Fibroblast of peridontal ligament (primary cell): ENCODE measurements around the gene CA9.
"Not testable (repeated sequence)": the region's sequence is repeated elsewhere in the genome, so short reads cannot be mapped to it uniquely, and the experiment has no call there.

Experiments
- DNase-seq: peaks from one replicate; pipeline ENCODE4 v3.0.0-alpha.2; 2010; ENCODE audit errors: extremely low read depth

CA9 gene

DNA sequence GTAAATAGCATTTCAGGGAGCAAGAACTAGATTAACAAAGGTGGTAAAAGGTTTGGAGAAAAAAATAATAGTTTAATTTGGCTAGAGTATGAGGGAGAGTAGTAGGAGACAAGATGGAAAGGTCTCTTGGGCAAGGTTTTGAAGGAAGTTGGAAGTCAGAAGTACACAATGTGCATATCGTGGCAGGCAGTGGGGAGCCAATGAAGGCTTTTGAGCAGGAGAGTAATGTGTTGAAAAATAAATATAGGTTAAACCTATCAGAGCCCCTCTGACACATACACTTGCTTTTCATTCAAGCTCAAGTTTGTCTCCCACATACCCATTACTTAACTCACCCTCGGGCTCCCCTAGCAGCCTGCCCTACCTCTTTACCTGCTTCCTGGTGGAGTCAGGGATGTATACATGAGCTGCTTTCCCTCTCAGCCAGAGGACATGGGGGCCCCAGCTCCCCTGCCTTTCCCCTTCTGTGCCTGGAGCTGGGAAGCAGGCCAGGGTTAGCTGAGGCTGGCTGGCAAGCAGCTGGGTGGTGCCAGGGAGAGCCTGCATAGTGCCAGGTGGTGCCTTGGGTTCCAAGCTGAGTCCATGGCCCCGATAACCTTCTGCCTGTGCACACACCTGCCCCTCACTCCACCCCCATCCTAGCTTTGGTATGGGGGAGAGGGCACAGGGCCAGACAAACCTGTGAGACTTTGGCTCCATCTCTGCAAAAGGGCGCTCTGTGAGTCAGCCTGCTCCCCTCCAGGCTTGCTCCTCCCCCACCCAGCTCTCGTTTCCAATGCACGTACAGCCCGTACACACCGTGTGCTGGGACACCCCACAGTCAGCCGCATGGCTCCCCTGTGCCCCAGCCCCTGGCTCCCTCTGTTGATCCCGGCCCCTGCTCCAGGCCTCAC lies at the start of gene CA9:
CA9 (plus strand) TSS at position 797 of the 893 bp plus-strand sequence; CDS start at position 829, 32 bp downstream.
- no peak for DNase-seq

DNA sequence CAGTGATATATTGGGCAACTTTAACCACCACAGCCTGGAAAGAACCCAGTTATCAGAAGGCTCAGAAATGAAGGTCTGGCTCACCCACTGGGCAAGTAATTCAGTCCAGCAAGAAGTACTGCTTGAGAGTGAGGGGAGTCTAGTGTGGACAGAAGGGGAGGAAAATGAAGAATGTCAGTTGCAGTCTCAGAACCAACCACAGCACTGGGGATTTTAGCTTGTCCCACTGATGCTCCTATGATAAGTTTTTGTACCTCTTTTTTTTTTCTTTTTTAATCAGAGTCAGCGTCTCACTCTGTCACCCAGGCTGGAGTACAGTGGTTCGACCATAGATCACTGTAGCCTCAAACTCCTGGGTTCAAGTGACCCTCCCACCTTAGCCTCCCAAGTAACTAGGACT lies 46.2 kb upstream of the CA9 start:
- no peak for DNase-seq

DNA sequence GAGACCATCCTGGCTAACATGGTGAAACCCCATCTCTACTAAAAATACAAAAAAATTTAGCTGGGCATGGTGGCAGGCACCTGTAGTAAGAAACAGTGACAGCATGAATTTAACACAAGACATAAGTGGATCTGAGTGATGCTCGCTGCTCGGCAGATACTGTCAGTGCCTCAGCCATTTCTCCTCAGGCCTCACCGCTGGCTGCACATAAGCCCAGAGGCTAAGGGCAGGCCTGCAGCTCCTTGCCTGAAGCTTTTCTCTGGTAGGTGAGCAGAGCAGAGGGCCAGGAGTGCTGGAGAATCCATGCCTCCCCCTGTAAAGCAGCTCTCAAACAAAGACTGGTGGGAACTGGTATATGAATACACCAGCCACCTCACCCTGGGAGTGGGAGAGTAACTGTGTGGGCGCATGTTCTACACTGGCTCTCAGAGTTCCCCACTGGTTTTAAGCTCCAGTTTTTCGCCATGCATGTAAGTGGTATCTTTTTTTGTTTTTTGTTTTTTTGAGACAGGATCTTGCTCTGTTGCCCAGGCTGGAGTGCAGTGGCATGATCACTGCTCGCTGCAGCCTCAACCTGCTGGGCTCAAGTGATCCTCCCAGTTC lies 45.2 kb upstream of the CA9 start:
- no peak for DNase-seq

DNA sequence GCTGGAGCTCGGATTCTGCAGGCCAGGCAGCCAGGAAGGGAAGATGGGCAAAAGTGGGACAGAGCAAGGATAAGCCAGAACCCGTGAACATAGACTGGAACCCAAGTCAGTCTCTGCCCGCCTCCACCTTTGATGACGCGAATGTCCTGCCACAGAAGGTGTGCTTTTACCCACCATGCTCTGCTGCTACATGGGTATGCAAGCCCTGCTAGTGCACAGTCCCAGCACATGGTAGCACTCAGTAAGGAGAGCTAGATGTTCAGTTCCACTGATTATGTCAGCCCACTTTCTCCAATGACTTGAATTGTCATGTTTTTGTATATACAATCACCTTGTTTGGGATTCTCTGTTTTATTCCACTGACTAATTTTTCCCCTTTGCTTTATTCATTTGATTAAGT lies 44.1 kb upstream of the CA9 start:
- DNase-seq = no peak

DNA sequence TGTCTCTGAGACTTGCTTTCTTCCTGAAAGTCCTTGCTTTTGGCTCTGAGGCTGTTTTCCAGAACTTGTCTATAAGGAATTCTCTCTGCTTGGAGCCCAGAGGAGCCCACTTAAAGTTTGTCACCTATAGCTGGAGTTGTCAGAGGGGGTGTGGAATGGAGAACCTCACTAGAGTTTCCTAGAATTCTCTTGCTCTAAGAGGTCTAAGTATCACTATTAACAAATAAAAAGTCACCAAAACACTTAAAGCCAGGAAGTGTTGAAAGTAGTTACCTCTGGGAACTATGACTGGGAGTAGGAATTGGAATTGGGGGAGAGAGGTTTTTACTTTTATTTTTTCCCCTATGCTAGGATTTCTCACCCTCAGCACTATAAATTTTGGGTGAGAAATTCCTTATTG lies 38.0 kb upstream of the CA9 start:
- no peak for DNase-seq

DNA sequence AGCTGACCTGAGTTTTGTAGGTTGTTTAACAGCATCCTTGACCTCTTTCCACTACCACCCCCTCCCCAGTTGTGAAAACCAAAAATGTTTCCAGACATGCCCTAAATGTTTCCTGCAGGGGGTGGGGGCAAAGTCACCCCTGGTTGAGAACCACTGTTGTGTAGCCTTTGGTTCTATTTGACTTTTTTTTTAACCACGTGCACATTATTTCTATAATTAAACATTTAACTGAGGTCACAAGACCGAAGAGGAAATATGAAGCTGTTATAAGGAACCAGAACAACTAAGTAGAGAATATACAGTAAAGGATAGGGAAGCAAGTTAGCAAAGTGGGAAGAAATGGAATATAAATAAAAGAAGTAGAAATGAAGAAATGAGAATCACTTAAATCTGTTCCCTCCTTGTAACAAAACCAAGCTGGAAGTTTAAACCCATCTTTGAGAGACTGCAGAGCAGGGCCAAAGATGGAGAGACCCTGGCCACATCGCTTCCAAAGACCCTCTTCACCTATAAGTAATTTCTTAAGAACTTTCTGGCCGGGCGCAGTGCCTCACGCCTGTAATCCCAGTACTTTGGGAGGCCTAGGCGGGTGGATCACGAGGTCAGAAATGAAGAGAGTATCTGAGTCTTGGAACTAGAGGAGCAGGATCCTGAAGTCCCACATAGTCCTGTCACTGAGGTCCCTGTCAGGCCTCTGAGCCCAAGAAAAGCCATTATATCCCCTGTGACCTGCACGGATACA lies 37.4 kb upstream of the CA9 start:
- no peak for DNase-seq

DNA sequence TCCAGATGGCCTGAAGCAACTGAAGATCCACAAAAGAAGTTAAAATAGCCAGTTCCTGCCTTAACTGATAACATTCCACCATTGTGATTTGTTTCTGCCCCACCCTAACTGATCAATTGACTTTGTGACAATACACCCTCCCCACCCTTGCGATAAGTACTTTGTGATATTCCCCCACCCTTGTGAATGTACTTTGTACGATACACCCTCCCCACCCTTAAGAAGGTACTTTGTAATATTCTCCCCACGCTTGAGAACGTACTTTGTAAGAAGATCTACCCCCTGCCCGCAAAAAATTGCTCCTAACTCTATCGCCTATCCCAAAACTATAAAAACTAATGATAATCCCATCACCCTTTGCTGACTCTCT lies 36.9 kb upstream of the CA9 start:
- not testable (repeated sequence) for DNase-seq

DNA sequence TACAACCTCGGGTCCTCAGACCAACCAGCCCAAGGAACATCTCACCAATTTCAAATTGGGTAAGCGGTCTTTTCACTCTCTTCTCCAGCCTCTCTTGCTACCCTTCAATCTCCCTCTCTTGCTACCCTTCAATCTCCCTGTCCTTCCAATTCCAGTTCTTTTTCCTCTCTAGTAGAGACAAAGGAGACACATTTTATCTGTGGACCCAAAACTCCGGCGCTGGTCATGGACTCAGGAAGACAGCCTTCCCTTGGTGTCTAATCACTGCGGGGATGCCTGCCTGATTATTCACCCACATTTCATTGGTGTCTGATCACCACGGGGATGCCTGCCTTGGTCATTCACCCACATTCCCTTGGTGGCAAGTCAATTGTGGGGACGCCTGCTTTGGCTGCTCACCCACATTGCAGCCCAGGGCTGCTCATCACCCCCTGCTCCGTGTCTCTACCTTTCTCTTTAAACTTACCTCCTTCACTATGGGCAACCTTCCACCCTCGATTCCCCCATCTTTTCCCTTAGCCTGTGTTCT lies 36.2 kb upstream of the CA9 start:
- not testable (repeated sequence) for DNase-seq

DNA sequence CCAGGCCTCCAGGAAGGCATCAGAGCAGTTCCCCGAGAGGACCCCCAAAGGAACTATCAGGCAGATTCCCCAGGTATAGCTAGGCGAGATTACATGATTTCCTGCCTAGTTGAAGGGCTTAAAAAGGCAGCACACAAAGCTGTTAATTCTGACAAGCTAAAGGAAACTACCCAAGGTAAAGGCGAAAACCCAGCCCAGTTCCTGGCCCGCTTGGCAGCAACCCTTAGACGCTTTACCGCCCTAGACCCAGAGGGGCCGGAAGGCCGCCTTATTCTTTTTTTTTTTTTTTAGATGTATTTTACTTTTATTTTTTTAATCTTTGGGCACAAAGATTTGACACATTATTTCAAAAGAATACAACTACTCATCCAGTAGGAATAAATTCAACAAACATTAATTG lies 35.0 kb upstream of the CA9 start:
- DNase-seq = not testable (repeated sequence)

DNA sequence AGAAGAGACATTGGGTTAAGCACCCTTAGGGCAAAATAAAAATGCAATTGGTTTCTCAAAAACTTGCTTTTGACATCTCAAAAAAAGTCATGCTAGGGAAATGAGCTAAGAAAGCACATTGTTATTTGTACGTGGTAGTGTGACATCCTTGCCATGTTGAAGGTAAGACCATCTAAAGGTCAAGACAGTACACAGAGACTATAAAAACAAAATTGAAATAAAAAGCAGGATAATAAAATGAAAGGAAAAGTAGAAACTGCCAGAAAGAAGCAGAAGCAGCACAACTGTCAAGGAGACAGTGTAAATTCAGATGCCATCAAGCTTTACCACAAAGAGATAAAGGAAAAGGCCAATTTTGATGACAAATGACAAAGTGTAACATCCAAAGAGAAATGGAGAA lies 34.5 kb upstream of the CA9 start:
- DNase-seq = not testable (repeated sequence)

DNA sequence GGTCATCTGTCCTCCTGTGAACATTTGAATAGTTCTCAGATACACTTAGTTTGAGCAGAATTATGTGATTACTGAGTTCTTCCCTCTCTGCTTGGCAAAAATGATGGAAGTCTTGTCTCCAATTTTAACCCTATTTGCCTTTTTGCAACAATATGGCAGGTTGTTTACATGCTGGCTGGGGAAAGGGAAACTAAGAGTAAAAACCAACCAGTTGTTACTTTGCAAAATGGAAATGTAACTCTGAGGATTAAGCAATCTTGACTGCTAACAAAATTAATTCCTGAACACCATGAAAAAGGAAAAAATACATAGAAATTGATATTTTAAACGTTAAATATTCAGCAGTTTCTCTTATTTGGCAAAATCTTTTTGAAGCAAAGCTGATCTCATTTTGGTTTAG lies 34.1 kb upstream of the CA9 start:
- no peak for DNase-seq

DNA sequence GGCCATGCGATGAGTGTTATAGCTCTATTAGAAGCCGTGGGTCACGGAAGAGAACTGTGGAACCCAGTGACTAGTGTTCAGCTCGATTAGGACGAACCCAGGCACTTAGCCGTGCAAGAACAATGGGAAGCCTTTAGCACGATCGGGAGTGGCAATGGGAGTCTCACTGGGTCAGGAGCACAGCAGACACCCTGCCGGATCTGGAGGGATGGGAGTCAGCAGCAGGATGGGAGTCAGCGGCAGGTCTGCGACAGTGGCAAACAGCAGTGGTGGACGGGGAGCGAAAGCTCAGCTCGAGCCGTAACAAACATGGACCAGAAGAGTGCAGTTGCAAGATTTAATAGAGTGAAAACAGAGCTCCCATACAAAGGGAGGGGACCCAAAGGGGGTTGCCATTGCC lies 33.3 kb upstream of the CA9 start:
- not testable (repeated sequence) for DNase-seq

DNA sequence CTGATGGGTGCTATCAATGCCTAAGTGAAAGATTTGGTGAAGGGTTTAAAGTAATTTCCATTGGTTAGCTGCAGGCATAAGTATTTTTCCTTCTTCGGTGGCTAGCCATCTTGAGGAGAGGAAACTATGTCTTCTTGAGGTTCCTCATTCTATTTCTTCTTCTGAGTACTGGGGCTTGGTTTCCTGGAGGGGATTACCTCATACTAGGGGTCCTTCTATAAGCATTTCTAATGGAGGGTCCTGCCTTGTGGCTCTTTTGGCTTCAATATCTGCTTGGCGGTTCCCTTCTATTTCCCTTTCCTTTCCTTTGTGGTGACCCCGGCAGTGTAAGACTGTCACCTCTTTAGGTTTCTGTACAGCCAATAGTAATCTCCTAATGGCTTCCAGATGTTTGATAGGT lies 32.2 kb upstream of the CA9 start:
- DNase-seq = not testable (repeated sequence)

DNA sequence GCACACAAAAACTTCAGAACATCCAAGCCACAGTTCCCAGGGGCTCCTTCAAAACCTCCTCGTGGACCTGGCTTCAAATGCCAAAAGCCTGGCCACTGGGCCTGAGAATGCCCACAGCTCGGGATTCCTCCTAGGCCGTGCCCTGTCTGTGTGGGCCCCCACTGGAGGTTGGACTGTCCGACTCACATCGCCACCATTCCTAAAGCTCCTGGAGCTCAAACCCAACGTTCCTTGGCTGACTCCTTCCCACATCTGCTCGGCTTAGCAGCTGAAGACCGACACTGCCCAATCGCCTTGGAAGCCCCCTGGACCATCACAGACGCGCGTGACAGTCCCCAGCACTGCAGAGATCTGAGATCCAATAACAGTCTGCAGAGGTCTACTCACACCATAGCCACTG lies 30.7 kb upstream of the CA9 start:
- DNase-seq = no peak

DNA sequence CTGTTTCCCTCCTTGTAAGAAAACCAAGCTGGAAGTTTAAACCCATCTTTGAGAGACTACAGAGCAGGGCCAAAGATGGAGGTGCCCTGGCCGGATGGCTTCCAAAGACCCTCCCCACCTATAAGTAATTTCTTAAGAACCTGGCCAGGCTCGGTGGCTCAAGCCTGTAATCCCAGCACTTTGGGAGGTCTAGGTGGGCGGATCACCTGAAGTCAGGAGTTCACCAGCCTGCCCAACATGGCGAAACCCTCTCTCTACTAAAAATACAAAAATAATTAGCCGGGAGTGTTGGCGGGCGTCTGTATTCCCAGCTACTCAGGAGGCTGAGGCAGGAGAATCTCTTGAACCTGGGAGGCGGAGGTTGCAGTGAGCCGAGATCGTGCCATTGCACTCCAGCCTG lies 28.0 kb upstream of the CA9 start:
- DNase-seq = not testable (repeated sequence)

DNA sequence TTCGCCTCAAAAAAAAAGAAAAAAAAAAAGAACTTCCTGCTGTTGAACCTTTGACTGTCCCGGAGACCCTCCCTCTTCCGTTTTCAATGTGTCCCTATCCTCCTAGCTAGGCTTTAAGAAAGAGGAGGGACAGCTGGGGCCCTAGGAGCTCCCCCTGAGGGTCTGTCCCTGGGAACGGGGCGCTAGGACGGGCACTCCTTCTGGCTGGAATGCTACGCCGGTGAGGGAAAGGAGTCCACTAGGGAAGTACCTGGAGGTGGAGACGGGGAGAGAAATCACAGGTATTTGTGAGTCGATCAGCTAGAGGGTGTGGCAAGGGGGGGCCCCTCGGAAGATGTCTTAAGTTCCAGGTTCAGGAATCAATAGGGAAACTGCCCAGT lies 27.6 kb upstream of the CA9 start:
- DNase-seq = no peak

DNA sequence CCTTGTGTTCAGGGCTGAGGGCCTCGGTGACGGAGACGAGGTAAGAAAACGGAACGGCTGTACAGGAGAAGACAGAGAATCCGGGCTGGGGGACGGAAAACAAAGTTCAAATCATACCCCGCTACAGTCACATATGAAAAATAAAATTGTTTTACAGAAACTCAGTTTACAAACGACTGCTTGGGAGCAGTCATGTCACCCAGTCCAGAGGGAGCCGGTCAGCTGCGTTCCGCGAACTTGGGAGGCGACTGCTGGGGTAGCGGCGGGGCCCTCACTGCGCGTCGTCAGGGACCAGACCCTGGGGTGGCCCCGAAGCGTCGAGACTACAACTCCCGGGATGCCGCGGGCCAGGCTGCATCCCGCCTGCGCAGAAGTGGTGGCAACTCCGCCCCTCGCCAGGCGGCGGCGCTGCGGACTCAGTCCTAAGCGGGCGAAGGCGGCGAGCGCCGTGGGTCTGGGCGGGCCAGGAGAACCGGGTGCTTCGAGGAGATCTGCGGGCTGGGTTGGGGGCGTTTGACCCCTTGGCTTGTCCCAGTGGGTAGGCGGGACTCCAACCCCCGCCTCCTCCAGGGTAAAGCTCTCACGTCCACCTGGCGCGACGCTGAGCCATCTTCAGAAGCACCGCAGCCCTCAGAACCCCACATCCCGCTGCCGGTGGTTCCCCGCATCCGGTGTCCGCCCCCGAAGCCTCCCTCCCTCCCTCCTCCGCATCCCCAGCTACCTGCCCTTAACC lies 27.0 kb upstream of the CA9 start:
- peak; percentile 83 for DNase-seq

DNA sequence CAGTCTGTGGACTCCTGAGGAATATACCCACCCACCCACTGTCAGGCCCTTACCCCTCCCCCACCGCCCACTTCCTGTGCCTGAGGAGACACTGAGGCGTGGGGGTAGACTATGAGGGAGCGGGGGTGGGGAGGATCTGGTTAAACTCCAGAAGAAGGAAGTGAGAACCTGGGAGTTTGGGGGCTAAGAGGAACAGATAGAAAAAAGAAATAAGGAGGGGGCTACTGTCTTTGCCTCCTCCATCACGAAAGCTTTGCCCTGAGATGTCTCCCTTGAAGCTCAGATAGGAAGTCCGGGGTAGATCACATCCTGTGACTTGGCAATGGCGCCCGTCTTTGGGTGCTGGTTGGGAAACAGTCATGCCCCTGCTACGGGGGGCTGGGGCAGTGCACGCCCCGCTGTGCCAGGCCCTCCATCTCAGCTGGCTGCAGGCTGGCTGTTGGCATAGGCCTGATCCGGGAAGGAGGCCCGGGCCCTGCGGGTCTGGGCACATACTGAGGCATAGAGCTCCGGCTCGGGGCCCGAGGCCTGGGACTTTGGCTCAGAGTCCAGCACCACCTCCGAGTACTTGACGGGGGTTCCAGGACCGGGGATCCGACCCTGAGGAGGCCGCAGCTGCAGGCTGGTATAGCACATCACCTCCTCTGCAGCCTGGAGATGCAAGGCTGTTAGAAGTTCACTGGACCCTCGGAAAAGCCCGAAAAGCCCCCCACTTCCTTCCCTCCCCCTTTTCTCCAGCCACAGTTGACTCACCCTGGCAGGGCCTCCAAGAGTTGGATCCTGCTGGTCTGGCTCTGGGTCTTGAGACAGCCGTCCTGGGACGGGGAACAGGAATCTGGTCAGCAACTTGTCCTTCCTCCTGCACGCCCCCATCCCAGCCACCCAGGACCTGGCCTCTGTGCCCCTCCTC lies 24.0 kb upstream of the CA9 start:
- DNase-seq = no peak

DNA sequence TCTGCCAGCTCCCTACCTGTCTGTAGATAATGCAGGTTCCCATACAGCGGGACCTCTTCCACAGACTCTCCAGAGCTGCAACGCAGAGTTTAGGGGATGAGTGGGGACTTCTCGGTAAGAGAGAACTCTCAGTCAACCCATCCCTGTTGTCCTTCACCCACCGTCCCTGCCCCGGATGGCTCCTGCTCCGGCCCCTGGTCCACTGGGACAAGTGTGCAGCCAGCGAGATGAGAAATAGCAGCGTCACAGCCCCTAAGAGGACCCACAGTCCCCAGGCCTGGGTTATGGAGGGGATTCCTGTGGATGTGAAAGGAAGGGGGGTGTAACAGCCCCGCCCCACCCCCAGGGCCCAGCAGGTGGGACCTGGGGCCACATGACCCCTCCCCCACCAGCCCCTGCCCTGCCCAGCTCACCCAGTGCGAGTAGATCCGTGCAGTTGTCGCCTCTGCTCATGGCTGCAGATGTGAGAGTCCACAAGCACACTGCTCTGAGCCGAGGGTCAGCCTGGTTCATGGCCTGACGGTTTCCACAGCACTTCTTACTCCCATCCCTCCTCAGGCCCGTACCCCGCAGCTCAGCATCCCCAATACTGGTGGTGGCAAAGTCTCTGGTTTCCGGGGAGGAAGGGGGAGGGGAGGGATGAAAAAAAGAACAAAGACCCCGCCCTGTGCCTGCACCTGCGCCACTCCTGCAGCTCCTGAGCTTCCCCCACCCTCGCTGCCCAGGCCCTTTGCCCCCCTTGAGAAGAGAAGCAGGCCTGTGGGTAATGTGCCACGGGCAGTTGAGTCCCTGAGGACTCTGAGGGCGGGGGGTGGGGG lies 23.2 kb upstream of the CA9 start, which contains the start of gene SIT1:
SIT1 (minus strand) TSS at position 591 of the 818 bp plus-strand sequence; CDS start at position 513, 78 bp downstream.
- no peak for DNase-seq
